Mesendoderm (in vitro differentiated cells): ENCODE results near the gene SLC43A1.

ENCODE experiments used
- DNase-seq: peaks from one replicate; pipeline ENCODE4 v3.0.0; 2013
- H2AK5ac ChIP-seq: 2 replicates; pipeline ENCODE4 v1.6.1; 2013; ENCODE audit warnings: low read length, inconsistent platforms
- H2BK120ac ChIP-seq: 2 replicates; pipeline ENCODE4 v1.6.1; 2013; ENCODE audit warnings: low read depth, mild to moderate bottlenecking, low read length, moderate library complexity, mixed read lengths
- H2BK15ac ChIP-seq: replicated peaks from 2 replicates; pipeline ENCODE4 v1.6.1; 2013; ENCODE audit warnings: low read depth, mild to moderate bottlenecking, moderate library complexity
- H2BK5ac ChIP-seq: 2 replicates; pipeline ENCODE4 v1.6.1; 2013; ENCODE audit warnings: low read length, inconsistent platforms
- H3K18ac ChIP-seq: 2 replicates; pipeline ENCODE4 v1.6.1; 2013; ENCODE audit warnings: mild to moderate bottlenecking, low read length, mixed read lengths
- H3K23ac ChIP-seq: one replicate; pipeline ENCODE4 v1.6.1; 2013; ENCODE audit warnings: low read length
- H3K27ac ChIP-seq: 2 replicates; pipeline ENCODE4 v1.5.1; 2013; ENCODE audit warnings: low read depth, mild to moderate bottlenecking, inconsistent platforms, low read length, moderate library complexity
- H3K27me3 ChIP-seq: 2 replicates; pipeline ENCODE4 v1.6.1; 2013; ENCODE audit warnings: low read length, control low read depth, mild to moderate bottlenecking, inconsistent platforms; ENCODE audit not compliant: insufficient read depth, poor library complexity
- H3K36me3 ChIP-seq: 2 replicates; pipeline ENCODE4 v1.6.1; 2013; ENCODE audit warnings: low read length, inconsistent platforms; ENCODE audit not compliant: control insufficient read depth, insufficient read depth
- H3K4ac ChIP-seq: one replicate; pipeline ENCODE4 v1.6.1; 2013; ENCODE audit warnings: low read depth, mild to moderate bottlenecking, low read length, moderate library complexity
- H3K4me1 ChIP-seq: 2 replicates; pipeline ENCODE4 v1.6.1; 2013; ENCODE audit warnings: low read depth, low read length, inconsistent platforms; ENCODE audit not compliant: control insufficient read depth
- H3K4me2 ChIP-seq: 2 replicates; pipeline ENCODE4 v1.6.1; 2013; ENCODE audit warnings: low read length
- H3K4me3 ChIP-seq: 2 replicates; pipeline ENCODE4 v1.5.1; 2013; ENCODE audit warnings: mild to moderate bottlenecking, low read length
- H3K56ac ChIP-seq: one replicate; pipeline ENCODE4 v1.6.1; 2013; ENCODE audit warnings: low read length
- H3K79me1 ChIP-seq: 2 replicates; pipeline ENCODE4 v1.6.1; 2013; ENCODE audit warnings: low read length, inconsistent platforms
- H3K79me2 ChIP-seq: 2 replicates; pipeline ENCODE4 v1.6.1; 2013; ENCODE audit warnings: mild to moderate bottlenecking, low read length; ENCODE audit not compliant: control insufficient read depth, insufficient read depth
- H3K9ac ChIP-seq: 2 replicates; pipeline ENCODE4 v1.6.1; 2013; ENCODE audit warnings: low read length, inconsistent platforms
- H4K5ac ChIP-seq: one replicate; pipeline ENCODE4 v1.6.1; 2013; ENCODE audit warnings: low read length
- H4K8ac ChIP-seq: one replicate; pipeline ENCODE4 v1.6.1; 2013; ENCODE audit warnings: low read depth, mild to moderate bottlenecking, control low read depth, low read length, moderate library complexity
- WGBS: extraction: QIAGEN DNeasy Blood & Tissue Kit; methylation state at CpG from one replicate; pipeline ENCODE4 v1.1.7; 2013; ENCODE audit warnings: low lambda C conversion rate, missing lambda C conversion rate; ENCODE audit not compliant: insufficient coverage; ENCODE audit errors: extremely low coverage; 5-methylcytosine and 5-hydroxymethylcytosine counted together

The SLC43A1 gene

DNA sequence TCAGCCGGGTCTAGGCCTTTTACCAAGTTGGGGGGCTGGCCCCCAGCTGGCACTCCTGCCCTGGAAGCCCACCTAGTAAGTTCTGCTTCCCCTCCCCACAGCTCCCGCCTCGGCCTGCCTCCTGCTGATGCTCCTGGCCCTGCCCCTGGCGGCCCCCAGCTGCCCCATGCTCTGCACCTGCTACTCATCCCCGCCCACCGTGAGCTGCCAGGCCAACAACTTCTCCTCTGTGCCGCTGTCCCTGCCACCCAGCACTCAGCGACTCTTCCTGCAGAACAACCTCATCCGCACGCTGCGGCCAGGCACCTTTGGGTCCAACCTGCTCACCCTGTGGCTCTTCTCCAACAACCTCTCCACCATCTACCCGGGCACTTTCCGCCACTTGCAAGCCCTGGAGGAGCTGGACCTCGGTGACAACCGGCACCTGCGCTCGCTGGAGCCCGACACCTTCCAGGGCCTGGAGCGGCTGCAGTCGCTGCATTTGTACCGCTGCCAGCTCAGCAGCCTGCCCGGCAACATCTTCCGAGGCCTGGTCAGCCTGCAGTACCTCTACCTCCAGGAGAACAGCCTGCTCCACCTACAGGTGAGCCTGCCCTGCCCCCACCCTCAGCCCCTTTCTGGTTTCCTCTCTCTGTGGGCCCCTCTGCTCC lies 47.9 kb downstream of the SLC43A1 start:
- H3K23ac ChIP-seq = no peak overlapping the region
- WGBS = no CpG with 5 or more reads among the region's 23 CpGs
- no peaks in the 10 kb centered on the region for H3K36me3 ChIP-seq
- no peak overlapping the region for H4K8ac ChIP-seq
- no peak overlapping the region for H3K4me3 ChIP-seq
- no peak overlapping the region for H2BK5ac ChIP-seq
- no peak overlapping the region for H2BK15ac ChIP-seq
- no peak overlapping the region for H3K18ac ChIP-seq
- DNase-seq = no peak
- no peak overlapping the region for H2AK5ac ChIP-seq
- H3K4me1 ChIP-seq = peaks cover 5% of the 10 kb centered on the region
- H3K27ac ChIP-seq = no peak overlapping the region
- H3K9ac ChIP-seq = no peak overlapping the region
- no peaks in the 10 kb centered on the region for H3K79me2 ChIP-seq
- H2BK120ac ChIP-seq = no peak overlapping the region
- no peak overlapping the region for H3K4me2 ChIP-seq
- no peaks in the 10 kb centered on the region for H3K79me1 ChIP-seq
- no peak overlapping the region for H3K56ac ChIP-seq
- H3K27me3 ChIP-seq = no peaks in the 10 kb centered on the region
- no peak overlapping the region for H3K4ac ChIP-seq
- no peak overlapping the region for H4K5ac ChIP-seq

DNA sequence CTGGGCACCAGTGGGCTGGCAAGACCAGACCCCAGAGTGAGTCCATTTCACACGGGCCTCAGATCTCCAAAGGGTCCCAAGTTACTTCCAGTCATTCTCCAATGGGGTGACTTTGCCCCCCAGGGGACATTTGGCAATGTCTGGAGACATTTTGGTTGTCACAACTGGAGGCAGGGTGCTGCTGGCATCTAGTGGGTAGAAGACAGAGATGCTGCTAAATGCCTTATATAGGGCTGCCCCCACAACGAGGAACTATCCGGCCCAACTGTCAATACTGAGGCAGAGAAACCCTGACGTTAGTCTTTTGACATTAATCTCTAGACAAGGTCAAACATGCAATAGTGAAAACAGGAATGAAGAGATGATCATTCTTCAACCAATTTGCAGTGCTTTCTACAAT lies 48.8 kb downstream of the SLC43A1 start:
- H3K4ac ChIP-seq = no peak overlapping the region

DNA sequence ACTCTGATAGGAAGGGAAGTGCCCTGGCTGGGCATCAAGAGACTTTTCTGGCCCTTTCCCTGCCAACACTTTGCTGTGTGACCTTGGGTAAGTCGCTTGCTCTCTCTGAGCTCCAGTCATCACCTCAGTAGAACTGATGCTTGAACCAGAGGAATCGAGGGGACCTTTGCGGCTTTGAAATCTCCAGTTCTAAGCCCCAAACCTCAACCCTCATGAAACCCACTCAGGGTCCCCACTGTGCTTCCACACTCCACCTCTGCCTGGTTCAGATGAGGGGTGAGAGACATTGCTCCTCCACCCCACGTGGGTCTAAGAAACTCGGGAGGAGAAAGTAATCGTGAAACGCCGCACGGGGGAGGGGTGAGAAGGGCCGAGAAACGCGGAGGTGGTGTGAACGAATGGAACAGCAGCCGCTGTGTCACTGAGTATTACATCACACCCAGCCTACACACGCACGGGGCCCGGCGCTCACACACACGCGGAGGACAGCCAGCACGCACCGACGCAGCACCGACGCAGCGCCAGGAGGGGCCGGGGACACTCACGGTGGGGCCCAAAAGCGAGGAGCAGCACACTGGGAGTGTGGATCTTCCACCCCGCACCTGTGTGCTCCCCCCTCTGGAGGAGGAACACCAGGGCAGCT lies 50.8 kb downstream of the SLC43A1 start:
- Histone ChIP-seq H4K5ac (no peak overlapping the region), H3K9ac (no peak overlapping the region), H2BK120ac (no peak overlapping the region), H3K36me3 (no peaks in the 10 kb centered on the region), H2BK5ac (no peak overlapping the region), H3K4me3 (no peak overlapping the region), H2BK15ac (no peak overlapping the region), H3K27ac (no peak overlapping the region), H3K4me1 (peaks cover 8% of the 10 kb centered on the region), H3K56ac (peak overlapping the region; percentile 0), H3K4me2 (no peak overlapping the region), H3K27me3 (peaks cover 3% of the 10 kb centered on the region), H2AK5ac (no peak overlapping the region), H3K79me1 (no peaks in the 10 kb centered on the region), H3K18ac (no peak overlapping the region), H3K4ac (no peak overlapping the region), H3K79me2 (no peaks in the 10 kb centered on the region), H3K23ac (no peak overlapping the region), H4K8ac (no peak overlapping the region)
- no CpG with 5 or more reads among the region's 30 CpGs for WGBS
- DNase-seq = peak; percentile 16

More for the DNA sequence above, 48.8 kb downstream of the SLC43A1 start:
- no CpG with 5 or more reads among the region's 4 CpGs for WGBS
- H4K8ac ChIP-seq = no peak overlapping the region
- peaks cover 5% of the 10 kb centered on the region for H3K4me1 ChIP-seq
- no peaks in the 10 kb centered on the region for H3K79me2 ChIP-seq
- no peak overlapping the region for H2BK5ac ChIP-seq
- no peaks in the 10 kb centered on the region for H3K27me3 ChIP-seq
- no peak overlapping the region for H2AK5ac ChIP-seq
- H3K79me1 ChIP-seq = no peaks in the 10 kb centered on the region
- no peak overlapping the region for H3K23ac ChIP-seq
- H2BK15ac ChIP-seq = no peak overlapping the region
- no peak overlapping the region for H3K9ac ChIP-seq
- no peak overlapping the region for H4K5ac ChIP-seq
- H3K4me2 ChIP-seq = no peak overlapping the region
- H3K18ac ChIP-seq = no peak overlapping the region
- H3K36me3 ChIP-seq = no peaks in the 10 kb centered on the region
- H3K4me3 ChIP-seq = no peak overlapping the region
- no peak overlapping the region for H3K27ac ChIP-seq
- no peak for DNase-seq
- no peak overlapping the region for H3K56ac ChIP-seq
- H2BK120ac ChIP-seq = no peak overlapping the region

- no peak overlapping the region for H3K4ac ChIP-seq
- H2BK15ac ChIP-seq = no peak overlapping the region
- no peak overlapping the region for H2AK5ac ChIP-seq
- peaks cover 11% of the 10 kb centered on the region for H3K27me3 ChIP-seq
- peak; percentile 20 for DNase-seq
- no peak overlapping the region for H4K8ac ChIP-seq
- no peak overlapping the region for H3K9ac ChIP-seq
- H2BK5ac ChIP-seq = no peak overlapping the region
- no peak overlapping the region for H3K18ac ChIP-seq
- no peaks in the 10 kb centered on the region for H3K79me2 ChIP-seq
- H3K36me3 ChIP-seq = no peaks in the 10 kb centered on the region
- no peak overlapping the region for H3K23ac ChIP-seq
- no peak overlapping the region for H3K4me2 ChIP-seq
- H3K27ac ChIP-seq = no peak overlapping the region
- H3K4me3 ChIP-seq = no peak overlapping the region
- H3K56ac ChIP-seq = peak overlapping the region; percentile 57
- H2BK120ac ChIP-seq = no peak overlapping the region
- no CpG with 5 or more reads among the region's 14 CpGs for WGBS
- no peaks in the 10 kb centered on the region for H3K79me1 ChIP-seq
- H3K4me1 ChIP-seq = peaks cover 10% of the 10 kb centered on the region
- no peak overlapping the region for H4K5ac ChIP-seq
These were observed 51.6 kb downstream of the SLC43A1 start for GRCh38 chr11:57463671-57464538.

- H3K9ac ChIP-seq = no peak overlapping the region
- peaks cover 12% of the 10 kb centered on the region for H3K27me3 ChIP-seq
- no peak overlapping the region for H2BK15ac ChIP-seq
- no peak overlapping the region for H3K23ac ChIP-seq
- no peak overlapping the region for H2AK5ac ChIP-seq
- no peak overlapping the region for H4K8ac ChIP-seq
- no peak overlapping the region for H3K18ac ChIP-seq
- H2BK120ac ChIP-seq = no peak overlapping the region
- H3K79me1 ChIP-seq = no peaks in the 10 kb centered on the region
- H3K79me2 ChIP-seq = no peaks in the 10 kb centered on the region
- H3K56ac ChIP-seq = no peak overlapping the region
- H3K36me3 ChIP-seq = no peaks in the 10 kb centered on the region
- H2BK5ac ChIP-seq = no peak overlapping the region
- no peak for DNase-seq
- no peak overlapping the region for H4K5ac ChIP-seq
- H3K27ac ChIP-seq = no peak overlapping the region
- peaks cover 10% of the 10 kb centered on the region for H3K4me1 ChIP-seq
- H3K4me3 ChIP-seq = no peak overlapping the region
- WGBS = no CpG with 5 or more reads among the region's 3 CpGs
- no peak overlapping the region for H3K4me2 ChIP-seq
- no peak overlapping the region for H3K4ac ChIP-seq
These were observed 52.9 kb downstream of the SLC43A1 start for GRCh38 chr11:57462597-57462996.
